ENCODE results near the gene SH3BP5.

- TF ChIP-seq EP300 (IDR thresholded peaks at IDR 0.05): no peak
- TF ChIP-seq POLR2A (IDR thresholded peaks at IDR 0.05): no peak
Observed at GRCh38 chr3:15324379-15324808, 8.0 kb downstream of the SH3BP5 start.
